Effector CD4-positive, alpha-beta T cell (primary cell): ENCODE data around the gene EPS8L3.
"Not testable (repeated sequence)": the region's sequence is repeated elsewhere in the genome, so short reads cannot be mapped to it uniquely, and the experiment has no call there.

Experiments used
- DNase-seq: peaks from one replicate; pipeline ENCODE4 v3.0.0-alpha.2; 2020

The EPS8L3 gene

GRCh38 chr1:109732390-109732881, 31.3 kb downstream of the EPS8L3 start:
- DNase-seq = no peak

GRCh38 chr1:109730666-109731065, 33.1 kb downstream of the EPS8L3 start:
- no peak for DNase-seq

- no peak for DNase-seq
Measured at GRCh38 chr1:109728870-109729269, 34.9 kb downstream of the EPS8L3 start.

- no peak for DNase-seq
Measured at GRCh38 chr1:109726728-109727373, 36.9 kb downstream of the EPS8L3 start.

- no peak for DNase-seq
Measured at GRCh38 chr1:109726007-109726406, 37.7 kb downstream of the EPS8L3 start.

DNA sequence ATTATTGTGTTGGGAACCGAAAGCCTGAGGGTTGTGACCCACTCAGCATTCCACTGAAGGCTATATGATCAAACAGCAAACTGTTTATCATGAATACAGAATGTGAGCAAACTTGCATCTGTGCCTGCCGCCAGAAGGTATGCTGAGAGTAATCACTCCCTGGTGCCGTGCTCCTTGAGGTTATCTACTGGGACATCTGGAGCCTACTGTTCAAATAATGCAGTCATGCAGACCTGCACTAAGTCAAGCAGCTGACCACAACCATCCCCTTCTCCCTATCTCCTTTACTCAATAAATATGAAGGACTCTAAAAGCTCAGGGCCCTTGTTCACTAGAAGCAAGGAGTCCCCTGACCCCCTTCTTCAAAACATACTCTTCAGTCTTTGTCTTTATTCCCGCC, 38.2 kb downstream of the EPS8L3 start:
- DNase-seq = no peak

DNA sequence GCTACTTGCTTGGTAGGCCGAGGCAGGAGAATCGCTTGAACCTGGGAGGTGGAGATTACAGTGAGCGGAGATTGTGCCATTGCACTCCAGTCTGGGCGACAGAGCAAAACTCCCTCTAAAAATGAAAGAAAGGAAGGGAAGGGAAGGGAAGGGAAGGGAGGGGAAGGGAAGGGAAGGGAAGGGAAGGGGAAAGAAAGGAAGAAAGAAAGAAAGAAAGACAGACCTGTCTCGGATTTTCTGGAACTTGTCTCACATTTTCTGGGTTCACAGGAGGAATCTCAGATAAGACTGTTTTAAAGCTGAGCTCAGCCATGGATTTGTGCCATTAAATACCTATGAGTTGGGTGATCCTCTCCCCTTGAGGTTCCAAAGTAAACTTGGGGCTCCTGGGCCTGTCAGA, 38.8 kb downstream of the EPS8L3 start:
- no peak for DNase-seq

GRCh38 chr1:109722908-109723691, 40.6 kb downstream of the EPS8L3 start:
- DNase-seq = no peak

- no peak for DNase-seq
Measured at GRCh38 chr1:109721971-109722370, 41.8 kb downstream of the EPS8L3 start.

DNA sequence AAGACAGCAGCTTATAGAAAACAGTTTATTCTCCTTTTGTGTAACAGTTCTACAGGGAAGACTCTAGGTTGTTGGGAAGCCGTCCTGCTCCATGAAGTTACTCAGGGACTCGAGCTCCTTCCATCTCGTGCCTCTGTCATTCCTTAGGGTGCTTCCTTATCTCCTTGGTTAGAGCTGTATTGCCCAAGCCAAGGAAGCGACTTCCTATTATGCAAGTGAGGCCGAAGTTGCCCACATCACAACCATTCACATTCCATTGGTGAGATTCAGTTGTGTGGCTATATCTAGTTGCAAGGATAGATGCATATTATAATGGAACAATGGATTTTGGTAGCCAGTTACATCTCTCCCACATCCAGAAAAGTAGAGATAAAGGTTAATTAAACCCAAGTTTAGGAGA, 42.7 kb downstream of the EPS8L3 start:
- DNase-seq = no peak

DNA sequence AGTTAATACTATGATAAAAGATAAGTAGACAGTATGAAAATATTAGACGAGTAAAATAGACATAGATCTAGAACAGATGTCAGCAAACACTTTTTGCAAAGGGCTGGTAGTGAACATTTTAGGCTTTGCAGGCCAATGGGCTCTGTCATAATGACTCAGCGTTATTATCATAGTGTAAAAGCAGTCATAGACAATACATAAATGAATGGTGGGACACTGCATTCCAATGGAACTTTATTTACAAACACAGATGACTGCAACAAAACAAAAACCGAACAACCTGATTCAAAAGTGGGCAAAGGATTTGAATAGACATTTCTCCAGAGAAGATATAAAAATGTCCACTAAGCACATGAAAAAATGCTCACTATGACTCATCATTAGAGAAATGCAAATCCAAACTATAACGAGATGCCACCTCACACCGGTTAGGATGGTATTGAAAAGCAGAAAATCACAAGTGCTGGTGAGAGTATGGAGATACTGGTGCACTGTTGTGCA, 44.3 kb downstream of the EPS8L3 start:
- DNase-seq = no peak

DNA sequence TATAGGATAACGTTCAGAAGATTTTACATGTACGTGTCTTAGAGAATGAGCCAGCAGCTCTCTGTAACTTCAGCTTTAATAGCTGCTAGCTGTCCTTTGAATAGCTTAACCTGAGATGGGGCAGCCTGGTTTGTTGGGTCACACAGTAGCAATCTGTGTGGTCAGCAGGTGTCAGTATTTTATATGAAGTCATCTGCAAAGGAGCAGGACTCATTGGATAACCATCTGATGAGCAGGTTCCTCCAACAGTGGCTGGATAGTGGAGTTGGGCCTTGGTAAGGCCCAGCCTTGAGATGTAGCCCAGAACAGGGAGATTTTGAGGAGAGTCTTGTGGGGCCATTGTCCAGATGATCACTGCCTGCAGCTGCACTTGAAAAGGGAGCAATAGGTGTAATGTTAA, 45.2 kb downstream of the EPS8L3 start:
- no peak for DNase-seq

DNA sequence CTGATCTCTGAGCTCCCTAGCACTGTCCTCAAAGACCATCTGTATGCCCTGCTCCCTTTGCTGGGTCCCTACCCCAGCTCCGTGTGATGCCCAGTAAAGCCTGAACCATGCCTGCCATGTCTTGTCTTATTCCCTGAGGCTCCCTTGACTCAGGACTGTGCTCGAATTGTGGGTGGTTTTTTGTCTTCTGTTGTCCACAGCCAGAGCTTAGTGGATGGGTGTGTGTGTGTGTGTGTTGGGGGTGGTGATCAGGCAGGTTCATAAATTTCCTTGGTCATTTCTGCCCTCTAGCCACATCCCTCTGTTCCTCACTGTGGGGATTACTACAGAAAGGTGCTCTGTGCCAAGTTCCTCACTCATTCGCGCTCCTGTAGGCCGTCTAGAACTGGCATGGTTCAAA, 46.0 kb downstream of the EPS8L3 start:
- DNase-seq = no peak

DNA sequence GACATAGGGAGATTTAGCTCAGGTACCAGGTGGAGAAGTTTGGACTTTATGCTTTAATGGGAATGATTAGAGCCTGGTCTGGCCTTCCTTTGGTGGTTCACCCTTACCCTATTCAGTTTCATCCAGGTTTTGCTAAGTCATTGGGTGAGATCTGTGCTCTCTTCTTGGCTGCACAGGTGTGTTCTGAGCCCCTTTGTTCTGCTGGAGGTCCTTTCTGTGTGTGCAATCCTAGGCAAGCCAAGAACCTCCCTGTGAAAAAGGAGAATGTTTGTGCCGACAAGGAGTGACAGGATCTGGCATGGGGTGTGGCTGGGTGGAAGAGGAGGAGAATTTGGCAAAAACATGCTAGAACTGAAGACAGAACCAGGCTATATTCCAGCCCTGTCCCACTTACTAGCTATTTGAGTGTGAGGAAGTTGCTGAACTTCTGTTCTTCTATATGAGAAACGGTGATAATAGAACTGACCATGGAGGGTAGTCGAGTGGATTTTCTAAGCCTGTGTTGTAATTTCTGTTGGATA, 47.1 kb downstream of the EPS8L3 start:
- no peak for DNase-seq

GRCh38 chr1:109716121-109716520, 47.6 kb downstream of the EPS8L3 start:
- DNase-seq = no peak

- no peak for DNase-seq
Measured at GRCh38 chr1:109714661-109715372, 48.9 kb downstream of the EPS8L3 start.

GRCh38 chr1:109713636-109714035, 50.1 kb downstream of the EPS8L3 start:
- no peak for DNase-seq

- DNase-seq = no peak
Measured at GRCh38 chr1:109712321-109712864, 51.3 kb downstream of the EPS8L3 start.

- not testable (repeated sequence) for DNase-seq
Measured at GRCh38 chr1:109711593-109712320, 52.0 kb downstream of the EPS8L3 start, which contains the start of gene GSTM5. Gene GSTM5 (plus strand): TSS chr1:109712251. CDS start chr1:109712313, 62 bp downstream.

DNA sequence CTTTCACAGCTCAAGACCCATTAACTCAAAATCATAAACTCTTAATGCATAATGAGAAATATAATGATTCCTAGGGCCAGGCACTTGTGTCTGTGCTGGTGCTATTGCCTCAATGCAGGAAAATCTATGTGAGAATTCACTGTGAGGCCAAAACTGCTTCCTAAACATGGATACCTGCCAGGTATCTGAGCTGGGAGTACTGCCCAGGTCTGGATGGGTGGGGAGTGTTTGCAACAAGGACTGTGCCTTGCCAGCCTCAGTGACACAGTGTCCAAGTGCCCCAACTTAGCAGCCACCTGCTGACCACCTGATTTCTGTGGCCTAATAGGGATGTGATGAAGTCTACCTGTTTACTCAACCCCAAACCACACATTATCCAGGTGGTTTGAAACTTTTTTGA, 53.9 kb downstream of the EPS8L3 start:
- not testable (repeated sequence) for DNase-seq

- not testable (repeated sequence) for DNase-seq
Measured at GRCh38 chr1:109708949-109709348, 54.8 kb downstream of the EPS8L3 start.

DNA sequence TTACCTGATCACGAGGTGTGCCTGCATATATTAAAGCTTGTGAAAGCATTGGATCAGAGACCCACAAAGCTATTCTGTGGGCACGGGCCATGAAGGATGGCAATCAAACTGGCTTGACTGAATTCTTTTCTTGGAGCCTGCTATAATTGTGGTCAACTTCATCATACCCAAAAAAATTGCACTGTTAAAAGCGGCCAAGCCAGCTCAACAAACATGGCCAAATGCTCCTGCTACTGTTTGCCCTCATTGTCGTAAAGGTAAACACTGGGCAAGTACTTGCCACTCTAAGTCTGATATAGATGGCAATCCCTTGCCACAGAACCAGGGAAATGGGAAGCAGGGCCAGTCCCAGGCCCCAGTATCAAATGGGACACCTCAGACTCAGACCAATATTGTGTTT, 58.3 kb downstream of the EPS8L3 start:
- no peak for DNase-seq
